Astrocyte (in vitro differentiated cells and primary cell): ENCODE data around the gene VPS13D.

Source experiments
- EZH2 ChIP-seq: IDR thresholded peaks from 2 replicates; pipeline ENCODE4 v1.6.1; 2012; ENCODE audit warnings: mild to moderate bottlenecking, low read length, inconsistent platforms; ENCODE audit not compliant: insufficient read depth
- TF ChIP-seq, protein P1 (sequence below): IDR thresholded peaks from 2 replicates; pipeline ENCODE4 v1.5.1; 2011; ENCODE audit warnings: low read depth, mild to moderate bottlenecking, inconsistent platforms, low read length, moderate library complexity; ENCODE audit not compliant: insufficient read depth

DNA sequence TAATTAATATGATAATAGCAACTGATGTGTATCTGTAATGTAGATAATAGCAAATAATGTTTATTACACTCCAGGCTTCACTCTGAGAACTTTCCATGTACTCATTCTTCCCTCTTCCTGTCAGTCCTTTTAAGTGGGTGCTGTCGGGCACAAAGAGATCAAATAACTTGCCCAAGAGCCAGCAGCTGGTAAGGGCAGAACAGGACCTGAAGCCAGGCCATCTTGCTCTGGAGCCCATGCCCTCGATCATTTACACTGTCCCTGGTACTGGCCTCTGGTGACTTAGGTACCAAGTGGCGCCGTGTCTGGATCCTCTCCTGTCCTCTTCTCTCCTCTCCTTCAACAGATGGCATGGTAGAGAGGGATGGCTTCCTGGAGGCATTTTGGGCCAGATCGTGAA lies 97.2 kb downstream of the VPS13D start:
- TF ChIP-seq, protein P1, sequence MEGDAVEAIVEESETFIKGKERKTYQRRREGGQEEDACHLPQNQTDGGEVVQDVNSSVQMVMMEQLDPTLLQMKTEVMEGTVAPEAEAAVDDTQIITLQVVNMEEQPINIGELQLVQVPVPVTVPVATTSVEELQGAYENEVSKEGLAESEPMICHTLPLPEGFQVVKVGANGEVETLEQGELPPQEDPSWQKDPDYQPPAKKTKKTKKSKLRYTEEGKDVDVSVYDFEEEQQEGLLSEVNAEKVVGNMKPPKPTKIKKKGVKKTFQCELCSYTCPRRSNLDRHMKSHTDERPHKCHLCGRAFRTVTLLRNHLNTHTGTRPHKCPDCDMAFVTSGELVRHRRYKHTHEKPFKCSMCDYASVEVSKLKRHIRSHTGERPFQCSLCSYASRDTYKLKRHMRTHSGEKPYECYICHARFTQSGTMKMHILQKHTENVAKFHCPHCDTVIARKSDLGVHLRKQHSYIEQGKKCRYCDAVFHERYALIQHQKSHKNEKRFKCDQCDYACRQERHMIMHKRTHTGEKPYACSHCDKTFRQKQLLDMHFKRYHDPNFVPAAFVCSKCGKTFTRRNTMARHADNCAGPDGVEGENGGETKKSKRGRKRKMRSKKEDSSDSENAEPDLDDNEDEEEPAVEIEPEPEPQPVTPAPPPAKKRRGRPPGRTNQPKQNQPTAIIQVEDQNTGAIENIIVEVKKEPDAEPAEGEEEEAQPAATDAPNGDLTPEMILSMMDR = no peak
- TF ChIP-seq EZH2 = no peak
